ENCODE results near the gene ARL4D.

GRCh38 chr17:43350888-43351361 lies 47.9 kb upstream of the ARL4D start:
- no peak for TF ChIP-seq CTCF (conservative IDR thresholded peaks at IDR 0.05)
- TF ChIP-seq EZH2 (IDR thresholded peaks at IDR 0.05; ENCODE audit: low read depth), result no peak
